Peyer's patch (tissue), 4 donors: ENCODE measurements around the gene DAB1.

Source experiments
- CTCF ChIP-seq, 6 experiments: fragments of 450-650 bp in 4 of 6; fragments of 200-600 bp in 2 of 6; sonication (generic) in 1 of 6; IDR thresholded peaks; one replicate each; pipeline ENCODE4 v1.5.1; 2017 to 2019; ENCODE audit warnings: antibody characterized with exemption in 6 of 6, mild to moderate bottlenecking in 3 of 6, moderate library complexity in 1 of 6
- POLR2A ChIP-seq, 2 donors: fragments of 450-650 bp; IDR thresholded peaks; one replicate each; pipeline ENCODE4 v1.5.1; 2017; ENCODE audit warnings: antibody characterized with exemption in 2 of 2, mild to moderate bottlenecking in 2 of 2, moderate library complexity in 2 of 2

DNA sequence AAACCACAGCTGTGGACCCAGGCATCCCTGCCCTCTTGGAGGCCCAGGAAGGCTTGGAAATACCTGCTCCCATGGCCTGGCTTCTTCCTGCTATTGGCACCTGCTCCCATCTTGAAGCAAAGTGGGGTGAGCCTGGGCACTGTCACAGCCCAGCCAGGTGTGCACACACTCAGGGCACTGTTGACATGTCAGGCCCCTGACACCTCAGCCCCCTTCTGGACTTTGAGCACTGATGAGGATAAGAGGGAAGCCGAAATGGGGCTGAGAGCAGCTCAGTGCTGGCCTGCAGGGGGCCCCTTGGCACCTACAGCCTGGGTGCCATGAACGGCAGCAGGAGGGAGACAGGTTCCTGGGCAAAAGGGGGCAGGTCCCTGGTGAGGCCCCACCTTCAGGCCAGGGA, 55.9 kb downstream of the DAB1 start:
- no peak for TF ChIP-seq POLR2A (IDR thresholded peaks at IDR 0.05)
- no peak for TF ChIP-seq CTCF (IDR thresholded peaks at IDR 0.05)
